Fibroblast of lung (primary cell): ENCODE measurements around the gene TMEFF2. TPM values are rescaled to one million over a fixed set of nuclear protein-coding genes. Genes with fewer than 3 reads are reported as not detected.

Experiments used
- DNase-seq, 2 donors: peaks; one replicate each; pipeline versions ENCODE4 v3.0.0 to v3.0.0-alpha.2; 2010; ENCODE audit warnings: low read depth in 2 of 2
- H2AFZ ChIP-seq: 2 replicates; pipeline ENCODE4 v1.5.1; 2012; ENCODE audit warnings: low read length, control low read depth, inconsistent platforms
- H3K27ac ChIP-seq: 2 replicates; pipeline ENCODE4 v1.5.1; 2011; ENCODE audit warnings: low read length, control low read depth; ENCODE audit not compliant: insufficient read depth
- H3K27me3 ChIP-seq: 2 replicates; pipeline ENCODE4 v1.5.1; 2011; ENCODE audit warnings: mild to moderate bottlenecking, low read length; ENCODE audit not compliant: control insufficient read depth, insufficient read depth
- H3K36me3 ChIP-seq: 2 replicates; pipeline ENCODE4 v1.5.1; 2011; ENCODE audit warnings: low read length; ENCODE audit not compliant: control insufficient read depth, insufficient read depth
- H3K4me1 ChIP-seq: 2 replicates; pipeline ENCODE4 v1.5.1; 2011; ENCODE audit warnings: low read length; ENCODE audit not compliant: control insufficient read depth, insufficient read depth; ENCODE audit errors: extremely low read depth
- H3K4me2 ChIP-seq: 2 replicates; pipeline ENCODE4 v1.5.1; 2011; ENCODE audit warnings: low read length, control low read depth; ENCODE audit not compliant: insufficient read depth; ENCODE audit errors: extremely low read depth
- H3K4me3 ChIP-seq, 4 experiments: fragments of 200-600 bp in 1 of 4; sonication (generic) in 1 of 4; replicated peaks in 1 of 4; 2 replicates each; pipeline ENCODE4 v1.5.1; 2011 to 2016; ENCODE audit warnings: low read length in 4 of 4, low read depth in 3 of 4, mild to moderate bottlenecking in 3 of 4, control low read depth in 2 of 4, inconsistent platforms in 1 of 4, mixed read lengths in 1 of 4; ENCODE audit not compliant: insufficient read depth in 1 of 4; ENCODE audit errors: control extremely low read depth in 1 of 4
- H3K79me2 ChIP-seq: 2 replicates; pipeline ENCODE4 v1.5.1; 2012; ENCODE audit warnings: mild to moderate bottlenecking, low read length, inconsistent platforms; ENCODE audit not compliant: control insufficient read depth, insufficient read depth
- H3K9ac ChIP-seq: 2 replicates; pipeline ENCODE4 v1.5.1; 2011; ENCODE audit warnings: mild to moderate bottlenecking, low read length, control low read depth; ENCODE audit not compliant: insufficient read depth
- H3K9me3 ChIP-seq: 2 replicates; pipeline ENCODE4 v1.5.1; 2012; ENCODE audit warnings: low read depth, low read length; ENCODE audit not compliant: control insufficient read depth, insufficient read depth
- H4K20me1 ChIP-seq: 2 replicates; pipeline ENCODE4 v1.5.1; 2011; ENCODE audit warnings: low read length; ENCODE audit not compliant: control insufficient read depth, insufficient read depth; ENCODE audit errors: extremely low read depth
- CTCF ChIP-seq, 2 donors: IDR thresholded peaks in 1 of 2; conservative IDR thresholded peaks in 1 of 2; 1 replicate in 1 of 2; 2 replicates in 1 of 2; pipeline ENCODE4 v1.5.1; 2011 to 2012; ENCODE audit warnings: low read length in 2 of 2, control low read depth in 1 of 2, inconsistent platforms in 1 of 2, low read depth in 1 of 2, mild to moderate bottlenecking in 1 of 2
- EZH2 ChIP-seq: IDR thresholded peaks from 2 replicates; pipeline ENCODE4 v1.5.1; 2012; ENCODE audit warnings: low read length, control low read depth, mild to moderate bottlenecking; ENCODE audit errors: missing control alignments
- polyA plus RNA-seq, 2 donors: library from polyadenylated mRNA; depleted of rRNA in 1 of 2; stranded (reverse) in 1 of 2; unstranded in 1 of 2; fragments of >200 nt; gene quantifications; 2 replicates each; pipeline ENCODE4 v1.2.1, GENCODE V29; 2011 to 2012; ENCODE audit warnings: missing spikeins in 1 of 2
- total RNA-seq: library from RNA; depleted of rRNA; stranded (reverse); fragments of >200 nt; gene quantifications from 2 replicates; pipeline ENCODE4 v1.2.1, GENCODE V29; 2014

TMEFF2 gene
- total and polyA plus RNA-seq, 2 donors (not counting 1 experiment from before 2014, with no cell fraction given) = 0.33 to 0.87 TPM

- no peak overlapping the region for H3K4me3 ChIP-seq
- no peak for DNase-seq
- H3K36me3 ChIP-seq = no peaks in the 10 kb centered on the region
- H2AFZ ChIP-seq = no peak overlapping the region
- TF ChIP-seq EZH2 (no peak), CTCF (conservative IDR thresholded peaks at IDR 0.05 in 1 of 2, IDR thresholded peaks at IDR 0.05 in 1 of 2; ENCODE audit: low read depth in 1 of 2, low read length in 2 of 2) (no peak)
- no peaks in the 10 kb centered on the region for H3K4me1 ChIP-seq
- H4K20me1 ChIP-seq = no peaks in the 10 kb centered on the region
- no peaks in the 10 kb centered on the region for H3K9me3 ChIP-seq
- H3K27me3 ChIP-seq = no peaks in the 10 kb centered on the region
- no peak overlapping the region for H3K4me2 ChIP-seq
- no peak overlapping the region for H3K27ac ChIP-seq
- H3K79me2 ChIP-seq = no peaks in the 10 kb centered on the region
- no peak overlapping the region for H3K9ac ChIP-seq
Observed at GRCh38 chr2:192218377-192218776, 23.6 kb upstream of the TMEFF2 start.

- no peak overlapping the region for H2AFZ ChIP-seq
- TF ChIP-seq EZH2 (no peak), CTCF (conservative IDR thresholded peaks at IDR 0.05 in 1 of 2, IDR thresholded peaks at IDR 0.05 in 1 of 2; ENCODE audit: low read depth in 1 of 2, low read length in 2 of 2) (no peak)
- no peaks in the 10 kb centered on the region for H4K20me1 ChIP-seq
- no peaks in the 10 kb centered on the region for H3K4me1 ChIP-seq
- H3K9me3 ChIP-seq = no peaks in the 10 kb centered on the region
- H3K9ac ChIP-seq = no peak overlapping the region
- H3K4me3 ChIP-seq = no peak overlapping the region
- no peaks in the 10 kb centered on the region for H3K36me3 ChIP-seq
- H3K4me2 ChIP-seq = no peak overlapping the region
- H3K27me3 ChIP-seq = no peaks in the 10 kb centered on the region
- no peak overlapping the region for H3K27ac ChIP-seq
- DNase-seq = no peak
- H3K79me2 ChIP-seq = no peaks in the 10 kb centered on the region
Observed at GRCh38 chr2:192216336-192216735, 21.6 kb upstream of the TMEFF2 start.

- TF ChIP-seq EZH2 (no peak), CTCF (conservative IDR thresholded peaks at IDR 0.05 in 1 of 2, IDR thresholded peaks at IDR 0.05 in 1 of 2; ENCODE audit: low read depth in 1 of 2, low read length in 2 of 2) (no peak)
- no peak for DNase-seq
- Histone ChIP-seq H2AFZ (no peak overlapping the region), H3K36me3 (no peaks in the 10 kb centered on the region), H3K79me2 (no peaks in the 10 kb centered on the region), H3K27me3 (no peaks in the 10 kb centered on the region), H3K4me1 (no peaks in the 10 kb centered on the region), H3K27ac (no peak overlapping the region), H3K9ac (no peak overlapping the region), H3K4me2 (no peak overlapping the region), H4K20me1 (no peaks in the 10 kb centered on the region), H3K4me3 (no peak overlapping the region), H3K9me3 (no peaks in the 10 kb centered on the region)
Observed at GRCh38 chr2:192215096-192215877, 20.6 kb upstream of the TMEFF2 start.
